ENCODE results near the gene POLR3GL.

Gene POLR3GL

GRCh38 chr1:145961425-145962156, 2.9 kb upstream of the POLR3GL start:
- TF ChIP-seq CTCF (IDR thresholded peaks at IDR 0.05; ENCODE audit: low read depth, low read length), result no peak
- DNase-seq (ENCODE audit: low read depth in 2 of 2), result peak; percentile 23 to 24
- H3K4me3 ChIP-seq (replicated peaks in 1 of 2; ENCODE audit: low read depth in 2 of 2, low read length in 2 of 2), result peak overlapping the region; percentile 65

GRCh38 chr1:145962157-145963102, 2.1 kb upstream of the POLR3GL start:
- TF ChIP-seq CTCF (IDR thresholded peaks at IDR 0.05; ENCODE audit: low read depth, low read length), result no peak
- DNase-seq (ENCODE audit: low read depth in 2 of 2), result no peak

GRCh38 chr1:145963265-145964019, 1.0 kb upstream of the POLR3GL start:
- DNase-seq (ENCODE audit: low read depth in 2 of 2), result peak; percentile 63 to 70
- no peak for TF ChIP-seq CTCF (IDR thresholded peaks at IDR 0.05; ENCODE audit: low read depth, low read length)
- H3K4me3 ChIP-seq (replicated peaks in 1 of 2; ENCODE audit: low read depth in 2 of 2, low read length in 2 of 2), result peak overlapping the region in 1 of 2 donors; percentile 61

More at GRCh38 chr1:145962157-145963102, 2.1 kb upstream of the POLR3GL start:
- peak overlapping the region; percentile 65 for H3K4me3 ChIP-seq (replicated peaks in 1 of 2; ENCODE audit: low read depth in 2 of 2, low read length in 2 of 2)

GRCh38 chr1:145965119-145965744, 742 bp downstream of the POLR3GL start:
- no peak for DNase-seq (ENCODE audit: low read depth in 2 of 2)
- H3K4me3 ChIP-seq (replicated peaks in 1 of 2; ENCODE audit: low read depth in 2 of 2, low read length in 2 of 2), result peak overlapping the region; percentile 61 to 67
- TF ChIP-seq CTCF (IDR thresholded peaks at IDR 0.05; ENCODE audit: low read depth, low read length), result no peak

- DNase-seq (ENCODE audit: low read depth in 2 of 2), result no peak
- no peak for TF ChIP-seq CTCF (IDR thresholded peaks at IDR 0.05; ENCODE audit: low read depth, low read length)
- no peak overlapping the region for H3K4me3 ChIP-seq (replicated peaks in 1 of 2; ENCODE audit: low read depth in 2 of 2, low read length in 2 of 2)
Measured at GRCh38 chr1:145967288-145967687, 2.8 kb downstream of the POLR3GL start.

- TF ChIP-seq CTCF (IDR thresholded peaks at IDR 0.05; ENCODE audit: low read depth, low read length), result no peak
- no peak for DNase-seq (ENCODE audit: low read depth in 2 of 2)
- H3K4me3 ChIP-seq (replicated peaks in 1 of 2; ENCODE audit: low read depth in 2 of 2, low read length in 2 of 2), result no peak overlapping the region
Measured at GRCh38 chr1:145972580-145972979, 8.1 kb downstream of the POLR3GL start.
